Muscle layer of colon (tissue), 2 donors: ENCODE data around the gene BARX1.
"Not testable (repeated sequence)": the region's sequence is repeated elsewhere in the genome, so short reads cannot be mapped to it uniquely, and the experiment has no call there.

Experiments
- H3K27ac ChIP-seq: one replicate; pipeline ENCODE4 v1.7.0; 2013; ENCODE audit warnings: low read depth, mild to moderate bottlenecking, low read length, moderate library complexity
- H3K27me3 ChIP-seq, 2 donors: one replicate each; pipeline ENCODE4 v1.7.0; 2013; ENCODE audit warnings: low read length in 2 of 2, mild to moderate bottlenecking in 2 of 2; ENCODE audit not compliant: insufficient read depth in 2 of 2, control insufficient read depth in 1 of 2
- H3K36me3 ChIP-seq: one replicate; pipeline ENCODE4 v1.7.0; 2013; ENCODE audit warnings: mild to moderate bottlenecking, low read length; ENCODE audit not compliant: insufficient read depth
- H3K4me1 ChIP-seq: one replicate; pipeline ENCODE4 v1.7.0; 2013; ENCODE audit warnings: mild to moderate bottlenecking, low read length; ENCODE audit not compliant: insufficient read depth
- H3K4me3 ChIP-seq, 2 donors: one replicate each; pipeline ENCODE4 v1.7.0; 2013; ENCODE audit warnings: low read length in 2 of 2, low read depth in 1 of 2, mild to moderate bottlenecking in 1 of 2, moderate library complexity in 1 of 2
- H3K9ac ChIP-seq: one replicate; pipeline ENCODE4 v1.7.0; 2013; ENCODE audit warnings: low read length
- H3K9me3 ChIP-seq: one replicate; pipeline ENCODE4 v1.7.0; 2013; ENCODE audit warnings: mild to moderate bottlenecking, low read length
- donor health status: abdominal sarcoma.
- donor health status: Adenocarcinoma of cecum.

The BARX1 gene

GRCh38 chr9:93964685-93965084 lies 9.5 kb upstream of the BARX1 start:
- Histone ChIP-seq H3K4me3 (no peak overlapping the region), H3K9me3 (no peaks in the 10 kb centered on the region), H3K27ac (no peak overlapping the region), H3K4me1 (peaks cover 8% of the 10 kb centered on the region), H3K27me3 (peaks cover 16 to 32% of the 10 kb centered on the region in 2 donors), H3K36me3 (no peaks in the 10 kb centered on the region), H3K9ac (no peak overlapping the region)

GRCh38 chr9:93963969-93964368 lies 8.8 kb upstream of the BARX1 start:
- no peaks in the 10 kb centered on the region for H3K9me3 ChIP-seq
- no peak overlapping the region for H3K4me3 ChIP-seq
- H3K27ac ChIP-seq, result no peak overlapping the region
- H3K9ac ChIP-seq, result no peak overlapping the region
- peaks cover 23 to 39% of the 10 kb centered on the region in 2 donors for H3K27me3 ChIP-seq
- H3K4me1 ChIP-seq, result peaks cover 15% of the 10 kb centered on the region
- no peaks in the 10 kb centered on the region for H3K36me3 ChIP-seq

- not testable (repeated sequence) for H3K9ac ChIP-seq, H3K9me3 ChIP-seq, H3K36me3 ChIP-seq, H3K27ac ChIP-seq, H3K4me3 ChIP-seq
- Histone ChIP-seq H3K27me3 (peaks cover 28 to 41% of the 10 kb centered on the region in 2 donors), H3K4me1 (peaks cover 19% of the 10 kb centered on the region)
These were observed 8.3 kb upstream of the BARX1 start for GRCh38 chr9:93963489-93963888.

- Histone ChIP-seq H3K27me3 (peaks cover 33 to 45% of the 10 kb centered on the region in 2 donors), H3K4me1 (peaks cover 19% of the 10 kb centered on the region), H3K27ac (no peak overlapping the region), H3K9me3 (no peaks in the 10 kb centered on the region), H3K4me3 (no peak overlapping the region), H3K36me3 (no peaks in the 10 kb centered on the region), H3K9ac (no peak overlapping the region)
These were observed 7.6 kb upstream of the BARX1 start for GRCh38 chr9:93962561-93963440.

DNA sequence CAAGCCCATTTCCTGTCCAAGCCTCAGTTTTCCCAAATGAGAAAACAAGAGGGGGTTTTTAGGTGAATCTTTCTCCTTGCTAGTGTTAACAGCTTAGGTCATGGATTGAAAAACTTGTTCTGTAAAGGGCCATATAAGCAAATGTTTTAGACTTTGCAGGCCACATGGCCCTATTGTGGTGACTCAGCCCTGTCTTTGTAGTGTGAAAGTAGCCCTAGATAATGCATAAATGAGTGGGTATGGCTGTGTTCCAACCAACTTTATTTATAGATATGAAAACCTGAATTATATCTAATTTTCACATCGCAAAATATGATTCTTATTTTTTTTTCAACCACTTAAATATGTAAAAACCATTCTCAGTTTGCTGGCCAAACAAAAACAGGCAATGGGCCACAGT lies 6.9 kb upstream of the BARX1 start:
- H3K9me3 ChIP-seq, result no peaks in the 10 kb centered on the region
- H3K36me3 ChIP-seq, result no peaks in the 10 kb centered on the region
- H3K4me3 ChIP-seq, result no peak overlapping the region
- peaks cover 41 to 50% of the 10 kb centered on the region in 2 donors for H3K27me3 ChIP-seq
- no peak overlapping the region for H3K27ac ChIP-seq
- no peak overlapping the region for H3K9ac ChIP-seq
- peaks cover 19% of the 10 kb centered on the region for H3K4me1 ChIP-seq

DNA sequence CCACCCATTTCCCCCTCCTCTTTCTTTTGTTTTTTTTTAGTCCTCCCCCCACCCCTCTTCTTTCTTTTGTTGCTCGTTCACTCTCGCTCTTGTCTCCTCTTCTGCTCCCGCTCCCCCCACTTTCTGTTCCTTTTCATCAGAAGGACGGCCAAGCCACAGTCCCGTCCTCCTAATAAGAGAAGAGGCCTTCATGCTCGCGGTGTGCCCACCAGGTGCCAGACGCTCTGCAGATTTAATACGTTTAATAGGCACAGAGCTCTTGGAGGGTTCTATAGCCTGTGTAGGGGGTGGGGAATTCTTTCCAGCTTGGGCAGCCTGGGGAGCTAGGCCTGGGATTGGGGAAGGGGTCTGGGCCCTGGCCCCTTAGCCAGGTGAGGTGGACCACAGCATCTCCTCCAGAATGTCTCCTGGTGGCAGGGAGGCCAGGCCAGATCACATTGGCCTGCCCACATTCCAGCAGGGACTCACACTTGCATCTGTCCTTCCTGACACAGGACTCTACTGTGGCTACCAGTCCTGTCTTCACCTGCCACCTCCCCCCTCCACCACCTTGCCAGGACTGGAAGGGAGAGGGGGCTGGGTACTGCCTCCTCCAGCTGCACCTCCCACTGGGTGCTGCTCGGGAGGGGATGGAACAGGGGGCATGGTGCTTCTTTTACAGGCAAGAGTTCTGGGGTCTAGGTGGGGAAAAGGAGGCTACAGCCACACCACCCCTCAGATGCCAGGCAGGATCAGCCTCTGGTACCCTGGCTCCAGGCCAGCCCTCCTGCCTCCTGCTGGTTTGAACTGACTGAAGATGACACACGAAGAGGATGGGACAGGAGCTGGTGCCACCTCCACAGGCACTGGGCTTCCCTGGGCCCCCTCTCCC lies 6.1 kb upstream of the BARX1 start:
- H3K36me3 ChIP-seq, result no peaks in the 10 kb centered on the region
- H3K9me3 ChIP-seq, result no peaks in the 10 kb centered on the region
- no peak overlapping the region for H3K9ac ChIP-seq
- no peak overlapping the region for H3K4me3 ChIP-seq
- peaks cover 19% of the 10 kb centered on the region for H3K4me1 ChIP-seq
- H3K27ac ChIP-seq, result no peak overlapping the region
- H3K27me3 ChIP-seq, result peaks cover 47 to 55% of the 10 kb centered on the region in 2 donors

- no peak overlapping the region for H3K9ac ChIP-seq
- peaks cover 26% of the 10 kb centered on the region for H3K4me1 ChIP-seq
- no peaks in the 10 kb centered on the region for H3K36me3 ChIP-seq
- no peak overlapping the region for H3K27ac ChIP-seq
- no peaks in the 10 kb centered on the region for H3K9me3 ChIP-seq
- peaks cover 55 to 63% of the 10 kb centered on the region in 2 donors for H3K27me3 ChIP-seq
- peak overlapping the region in 1 of 2 donors; percentile 14 for H3K4me3 ChIP-seq
These were observed 5.2 kb upstream of the BARX1 start for GRCh38 chr9:93960221-93960970.

GRCh38 chr9:93959739-93960154 lies 4.6 kb upstream of the BARX1 start:
- H3K4me1 ChIP-seq, result peaks cover 26% of the 10 kb centered on the region
- peaks cover 56 to 65% of the 10 kb centered on the region in 2 donors for H3K27me3 ChIP-seq
- H3K27ac ChIP-seq, result no peak overlapping the region
- no peak overlapping the region for H3K4me3 ChIP-seq
- H3K9me3 ChIP-seq, result no peaks in the 10 kb centered on the region
- H3K9ac ChIP-seq, result no peak overlapping the region
- no peaks in the 10 kb centered on the region for H3K36me3 ChIP-seq

DNA sequence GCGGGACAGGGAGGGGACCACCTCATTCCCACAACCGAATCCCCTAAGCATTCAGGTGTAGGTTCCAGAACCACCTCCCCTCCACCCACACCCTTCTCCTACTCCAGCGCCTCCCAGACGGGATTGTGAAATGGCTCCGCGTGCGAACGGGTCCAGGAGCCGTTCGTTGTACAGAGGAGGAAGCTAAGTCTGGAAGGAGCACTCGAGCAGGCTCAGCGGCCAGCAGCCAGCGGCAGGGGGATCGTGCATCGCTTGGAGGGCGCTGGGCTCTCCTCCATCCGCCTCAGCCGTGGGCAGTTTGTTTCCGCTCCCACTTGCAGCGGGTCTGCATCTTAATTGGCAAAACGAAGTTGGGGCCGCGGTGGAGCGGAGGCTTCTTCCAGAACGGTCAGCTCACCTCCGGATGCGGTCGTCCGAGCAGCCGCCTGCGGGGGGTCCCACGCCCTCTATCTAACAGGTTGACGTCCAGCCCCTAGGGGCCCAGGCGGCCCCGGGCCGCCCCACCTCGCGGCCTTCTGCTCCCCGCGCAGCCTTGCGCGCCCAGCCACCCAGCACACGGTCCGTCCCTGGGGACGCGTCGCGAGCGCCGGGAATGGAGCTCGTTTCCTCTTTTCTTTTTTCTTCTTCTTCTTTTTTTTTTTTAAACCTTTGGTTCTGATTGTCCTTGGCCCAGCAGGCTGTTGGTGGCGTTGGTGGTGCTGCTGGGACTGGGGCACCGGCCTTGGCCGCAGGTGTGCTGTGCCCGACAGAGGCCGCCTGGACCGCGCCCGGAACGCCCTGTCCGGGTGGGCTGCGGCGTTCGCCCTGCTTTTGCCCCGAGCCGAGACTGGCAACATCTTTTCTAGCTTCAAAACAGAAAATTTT lies 3.9 kb upstream of the BARX1 start:
- H3K27ac ChIP-seq, result no peak overlapping the region
- H3K36me3 ChIP-seq, result no peaks in the 10 kb centered on the region
- H3K4me3 ChIP-seq, result peak overlapping the region in 1 of 2 donors; percentile 18
- H3K27me3 ChIP-seq, result peaks cover 58 to 72% of the 10 kb centered on the region in 2 donors
- H3K9ac ChIP-seq, result no peak overlapping the region
- peaks cover 26% of the 10 kb centered on the region for H3K4me1 ChIP-seq
- no peaks in the 10 kb centered on the region for H3K9me3 ChIP-seq

- Histone ChIP-seq H3K9ac (no peak overlapping the region), H3K27me3 (peaks cover 66 to 80% of the 10 kb centered on the region in 2 donors), H3K36me3 (no peaks in the 10 kb centered on the region), H3K4me3 (peak overlapping the region in 1 of 2 donors; percentile 18), H3K27ac (no peak overlapping the region), H3K9me3 (no peaks in the 10 kb centered on the region), H3K4me1 (peaks cover 32% of the 10 kb centered on the region)
These were observed 3.1 kb upstream of the BARX1 start for GRCh38 chr9:93958121-93958818.
